Neural progenitor cell (in vitro differentiated cells): ENCODE data around the gene CIB4. TPM values are rescaled to one million over a fixed set of nuclear protein-coding genes. Genes with fewer than 3 reads are reported as not detected.

Experiments
- DNase-seq: peaks from one replicate; pipeline ENCODE4 v3.0.0-alpha.2; 2016; ENCODE audit warnings: low spot score
- H2AFZ ChIP-seq: fragments of 200-600 bp; sonication (generic); replicated peaks from 2 replicates; pipeline ENCODE4 v1.6.1; 2016; ENCODE audit warnings: antibody characterized with exemption
- H3F3A ChIP-seq: fragments of 200-600 bp; sonication (generic); 2 replicates; pipeline ENCODE4 v1.6.1; 2016; ENCODE audit warnings: antibody characterized with exemption, low read depth
- H3K27ac ChIP-seq: fragments of 200-600 bp; sonication (generic); 2 replicates; pipeline ENCODE4 v1.5.1; 2016; ENCODE audit warnings: mild to moderate bottlenecking
- H3K27me3 ChIP-seq: fragments of 200-600 bp; sonication (generic); 2 replicates; pipeline ENCODE4 v1.6.1; 2016; ENCODE audit warnings: mild to moderate bottlenecking, moderate library complexity
- H3K36me3 ChIP-seq: fragments of 200-600 bp; sonication (generic); 2 replicates; pipeline ENCODE4 v1.5.1; 2016
- H3K4me1 ChIP-seq: fragments of 200-600 bp; sonication (generic); 2 replicates; pipeline ENCODE4 v1.6.1; 2016; ENCODE audit warnings: mixed run types
- H3K4me2 ChIP-seq: fragments of 200-600 bp; sonication (generic); 2 replicates; pipeline ENCODE4 v1.6.1; 2016
- H3K4me3 ChIP-seq: fragments of 200-600 bp; sonication (generic); 2 replicates; pipeline ENCODE4 v1.5.1; 2016
- H3K79me2 ChIP-seq: fragments of 200-600 bp; sonication (generic); 2 replicates; pipeline ENCODE4 v1.6.1; 2016; ENCODE audit warnings: low read depth
- H3K9ac ChIP-seq: fragments of 200-600 bp; sonication (generic); 2 replicates; pipeline ENCODE4 v1.6.1; 2016
- H3K9me3 ChIP-seq: fragments of 200-600 bp; sonication (generic); 2 replicates; pipeline ENCODE4 v1.5.1; 2016; ENCODE audit warnings: low read depth
- H4K20me1 ChIP-seq: fragments of 200-600 bp; sonication (generic); 2 replicates; pipeline ENCODE4 v1.6.1; 2016; ENCODE audit warnings: low read depth
- H3K27ac Mint-ChIP-seq: 3 replicates; pipeline ENCODE4 v1.8.0; 2021; ENCODE audit warnings: mixed read lengths
- H3K27me3 Mint-ChIP-seq: 2 replicates; pipeline ENCODE4 v1.8.0; 2022; ENCODE audit warnings: low read depth, mild to moderate bottlenecking, inconsistent platforms, moderate library complexity, mixed read lengths; ENCODE audit not compliant: insufficient read depth
- H3K36me3 Mint-ChIP-seq: 3 replicates; pipeline ENCODE4 v1.8.0; 2021; ENCODE audit warnings: mixed read lengths
- H3K4me1 Mint-ChIP-seq: 3 replicates; pipeline ENCODE4 v1.8.0; 2021; ENCODE audit warnings: mixed read lengths
- H3K4me3 Mint-ChIP-seq: 3 replicates; pipeline ENCODE4 v1.8.0; 2021; ENCODE audit warnings: mild to moderate bottlenecking, moderate library complexity, mixed read lengths
- H3K9me3 Mint-ChIP-seq: 3 replicates; pipeline ENCODE4 v1.8.0; 2020; ENCODE audit warnings: mixed read lengths
- CTCF ChIP-seq: fragments of 200-600 bp; sonication (generic); IDR thresholded peaks from 2 replicates; pipeline ENCODE4 v1.5.1; 2017; ENCODE audit warnings: antibody characterized with exemption, mild to moderate bottlenecking
- EZH2 ChIP-seq: fragments of 200-600 bp; sonication (generic); IDR thresholded peaks from 2 replicates; pipeline ENCODE4 v1.6.1; 2017; ENCODE audit warnings: antibody characterized with exemption, mild to moderate bottlenecking, moderate library complexity
- EZH2phosphoT487 ChIP-seq: fragments of 200-600 bp; sonication (generic); IDR thresholded peaks from 2 replicates; pipeline ENCODE4 v1.6.1; 2017; ENCODE audit warnings: antibody characterized with exemption
- total RNA-seq: library from RNA; depleted of rRNA; stranded (reverse); fragments of >200 nt; gene quantifications from 2 replicates; pipeline ENCODE4 v1.2.3, GENCODE V29; 2015; ENCODE audit warnings: low replicate concordance

The CIB4 gene
- total RNA-seq, 1 donor from 2014 or later = not detected

- H3K4me3 Mint-ChIP-seq = no peak overlapping the region
- no peak overlapping the region for H2AFZ ChIP-seq
- no peak overlapping the region for H3K27ac ChIP-seq
These were observed 45.0 kb upstream of the CIB4 start for GRCh38 chr2:26685989-26686839.

GRCh38 chr2:26685341-26685740 is 44.2 kb upstream of the CIB4 start:
- no peaks in the 10 kb centered on the region for H3K9me3 ChIP-seq
- TF ChIP-seq EZH2 (no peak), CTCF (no peak), EZH2phosphoT487 (no peak)
- no peak for DNase-seq
- Mint-ChIP-seq H3K27me3 (peaks cover 17% of the 10 kb centered on the region), H3K9me3 (no peaks in the 10 kb centered on the region), H3K36me3 (no peaks in the 10 kb centered on the region), H3K4me3 (no peak overlapping the region), H3K27ac (no peak overlapping the region), H3K4me1 (peaks cover 24% of the 10 kb centered on the region)
- no peaks in the 10 kb centered on the region for H3F3A ChIP-seq
- peaks cover 22% of the 10 kb centered on the region for H3K27me3 ChIP-seq
- H3K4me2 ChIP-seq = no peak overlapping the region
- H3K79me2 ChIP-seq = no peaks in the 10 kb centered on the region
- H3K4me3 ChIP-seq = no peak overlapping the region
- no peaks in the 10 kb centered on the region for H3K36me3 ChIP-seq
- no peaks in the 10 kb centered on the region for H4K20me1 ChIP-seq
- no peak overlapping the region for H3K9ac ChIP-seq
- H3K27ac ChIP-seq = no peak overlapping the region
- H3K4me1 ChIP-seq = peaks cover 11% of the 10 kb centered on the region
- H2AFZ ChIP-seq = no peak overlapping the region

More at GRCh38 chr2:26685989-26686839, 45.0 kb upstream of the CIB4 start:
- no peaks in the 10 kb centered on the region for H4K20me1 ChIP-seq
- peaks cover 11% of the 10 kb centered on the region for H3K4me1 ChIP-seq
- no peak overlapping the region for H3K4me2 ChIP-seq
- no peaks in the 10 kb centered on the region for H3K79me2 ChIP-seq
- peaks cover 24% of the 10 kb centered on the region for H3K4me1 Mint-ChIP-seq
- peak; percentile 38 for DNase-seq
- H3K9me3 ChIP-seq = no peaks in the 10 kb centered on the region
- no peaks in the 10 kb centered on the region for H3F3A ChIP-seq
- TF ChIP-seq EZH2phosphoT487 (no peak), CTCF (no peak)
- no peaks in the 10 kb centered on the region for H3K36me3 ChIP-seq
- peaks cover 23% of the 10 kb centered on the region for H3K27me3 Mint-ChIP-seq
- H3K27ac Mint-ChIP-seq = peak overlapping the region; percentile 55
- no peaks in the 10 kb centered on the region for H3K36me3 Mint-ChIP-seq
- no peak overlapping the region for H3K9ac ChIP-seq
- no peak overlapping the region for H3K4me3 ChIP-seq
- no peaks in the 10 kb centered on the region for H3K9me3 Mint-ChIP-seq
- H3K27me3 ChIP-seq = peaks cover 31% of the 10 kb centered on the region

GRCh38 chr2:26683583-26683982 is 42.4 kb upstream of the CIB4 start:
- Mint-ChIP-seq H3K9me3 (no peaks in the 10 kb centered on the region), H3K27me3 (peaks cover 15% of the 10 kb centered on the region), H3K4me3 (no peak overlapping the region), H3K4me1 (peaks cover 24% of the 10 kb centered on the region), H3K36me3 (no peaks in the 10 kb centered on the region), H3K27ac (peak overlapping the region; percentile 39)
- Histone ChIP-seq H3K36me3 (no peaks in the 10 kb centered on the region), H3K4me3 (no peak overlapping the region), H3K9me3 (no peaks in the 10 kb centered on the region), H3K79me2 (no peaks in the 10 kb centered on the region), H3K4me1 (peaks cover 11% of the 10 kb centered on the region), H3K27ac (no peak overlapping the region), H4K20me1 (no peaks in the 10 kb centered on the region), H3K9ac (no peak overlapping the region), H3K27me3 (peaks cover 9% of the 10 kb centered on the region), H3K4me2 (no peak overlapping the region), H3F3A (no peaks in the 10 kb centered on the region), H2AFZ (no peak overlapping the region)
- DNase-seq = no peak
- TF ChIP-seq EZH2phosphoT487 = no peak
- no peak for TF ChIP-seq CTCF
